GM19395 (cell line): ENCODE results near the gene CYP1A2.
A peak's percentile ranks its signal among the peaks of the same experiment; 100 is the strongest.
"Not testable (repeated sequence)": the region's sequence is repeated elsewhere in the genome, so short reads cannot be mapped to it uniquely, and the experiment has no call there.

Experiments
- ATAC-seq: cut with Tn5 transposase; IDR thresholded peaks from one replicate; pipeline ENCODE4 v1.9.1; 2021; ENCODE audit warnings: mild to moderate bottlenecking, moderate library complexity; ENCODE audit not compliant: unreplicated experiment

Gene CYP1A2

DNA sequence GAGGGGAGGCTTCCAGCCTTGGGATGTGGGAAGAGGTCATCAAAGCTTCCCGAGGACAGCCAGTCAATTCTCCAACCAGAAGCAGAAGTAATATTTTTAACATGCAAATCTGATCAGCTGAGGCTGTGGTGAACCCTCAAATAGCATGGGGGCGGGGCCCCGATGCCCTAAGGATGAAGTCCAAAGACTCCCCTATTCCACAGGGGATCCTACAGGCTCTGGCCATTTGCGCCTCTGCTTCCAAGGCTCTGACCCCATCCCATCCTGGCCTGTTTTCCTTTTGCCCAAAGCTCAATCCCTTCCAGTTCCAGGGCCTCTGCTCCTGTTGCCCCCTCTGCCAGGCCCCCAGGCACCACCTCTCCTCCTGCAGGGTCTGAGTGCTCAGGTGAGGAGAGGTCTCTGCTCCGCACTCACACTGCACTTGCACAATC is 26.5 kb downstream of the CYP1A2 start:
- no peak for ATAC-seq

DNA sequence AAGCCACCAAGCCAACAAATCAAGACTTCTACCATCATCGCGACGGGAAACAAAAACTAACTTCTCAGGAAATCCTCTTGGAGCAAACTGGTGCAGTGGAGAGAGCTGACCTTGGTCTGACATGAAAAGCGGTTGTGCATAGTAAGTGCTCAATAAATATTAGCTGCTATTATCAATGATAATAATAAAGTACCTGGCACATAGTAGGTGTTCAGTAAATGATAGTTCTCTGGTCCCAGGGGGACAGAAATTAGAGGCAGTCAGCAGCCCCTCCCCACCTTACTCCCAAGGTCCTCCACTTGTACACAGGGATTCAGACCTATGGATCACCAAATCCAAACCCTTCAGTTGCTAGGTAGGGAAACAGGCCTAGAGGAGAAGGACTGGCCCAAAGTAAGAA is 27.2 kb downstream of the CYP1A2 start:
- ATAC-seq, result no peak

DNA sequence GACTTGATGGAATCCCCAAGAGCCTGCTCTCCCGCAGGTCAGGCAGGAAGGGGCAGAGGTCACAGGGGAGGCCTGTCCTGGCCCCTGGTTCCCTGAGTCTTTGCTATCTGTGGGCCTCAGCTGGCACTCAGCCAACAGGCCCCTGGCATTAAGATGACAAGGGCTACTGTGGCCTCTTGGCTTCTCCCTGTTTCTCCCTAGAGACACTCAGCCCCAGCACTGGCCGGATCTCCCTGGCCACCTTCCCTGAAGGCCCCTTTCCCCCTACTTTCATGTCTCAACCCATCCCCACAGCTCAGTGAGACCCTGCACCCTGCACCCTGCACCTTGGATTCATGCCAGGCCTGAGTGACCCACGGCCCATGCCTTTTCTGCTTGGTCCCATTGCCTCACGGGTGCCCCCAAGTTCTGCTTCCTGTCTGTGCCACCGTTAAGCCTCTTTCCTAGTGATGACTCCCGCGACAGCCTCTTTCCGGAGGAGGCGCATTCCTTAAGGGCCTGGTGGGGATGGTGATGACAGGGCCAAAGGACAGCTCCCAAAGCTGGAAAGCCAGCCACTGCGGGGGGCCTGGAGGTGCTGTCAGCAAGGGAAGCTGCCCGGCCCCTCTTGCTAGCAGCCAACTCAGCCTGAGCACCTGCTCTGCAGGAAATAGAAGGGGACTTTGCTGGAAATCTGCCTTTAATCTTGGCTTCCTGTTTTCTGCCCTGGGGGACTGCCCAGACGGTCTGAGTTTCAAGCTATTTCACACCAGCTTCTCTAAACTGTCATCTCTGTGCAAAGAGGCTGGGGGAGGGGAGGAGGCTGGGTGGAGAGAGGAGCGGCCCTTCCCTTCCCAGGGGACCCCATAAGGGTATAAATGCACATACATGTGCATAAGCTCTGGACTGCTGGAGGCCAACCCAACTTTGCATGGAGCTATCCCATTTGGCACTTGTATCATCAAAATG is 28.4 kb downstream of the CYP1A2 start:
- ATAC-seq, result peak; percentile 47

DNA sequence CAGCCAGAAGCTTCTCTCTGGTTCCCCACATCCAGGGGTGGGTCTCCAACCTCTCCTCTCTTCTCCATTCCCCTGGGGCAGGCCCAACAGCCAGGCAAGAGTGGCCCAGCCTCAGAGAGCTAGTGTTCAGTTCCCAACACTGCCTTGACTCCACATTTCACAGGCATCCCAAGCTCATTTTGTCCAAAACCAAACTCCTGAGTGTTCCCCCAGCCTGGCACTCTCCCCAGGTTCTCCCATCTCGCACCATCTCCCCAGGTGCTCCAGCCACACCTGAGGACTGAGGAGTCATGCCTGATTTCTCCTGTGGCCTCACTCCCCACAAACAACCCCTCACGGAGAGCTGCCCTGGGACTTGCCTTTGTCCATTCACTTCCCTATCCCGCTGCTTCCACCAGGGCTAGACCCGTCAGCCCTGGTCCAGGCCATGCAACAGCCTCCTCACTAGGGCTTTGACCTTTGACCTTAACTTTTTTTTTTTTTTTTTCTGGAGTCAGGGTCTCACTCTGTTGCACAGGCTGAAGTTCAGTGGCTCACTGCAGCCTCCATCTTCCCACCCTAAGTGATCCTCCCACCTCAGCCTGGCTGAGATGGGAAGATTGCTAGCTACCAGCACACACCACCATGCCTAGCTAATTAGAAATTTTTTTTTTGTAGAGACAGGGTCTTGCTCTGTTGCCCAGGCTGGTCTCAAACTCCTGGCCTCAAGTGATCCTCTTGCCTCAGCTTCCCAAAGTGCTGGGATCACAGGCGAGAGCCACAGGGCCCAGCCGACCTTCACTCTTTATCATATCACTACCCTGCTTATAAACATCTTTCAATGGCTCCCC is 29.3 kb downstream of the CYP1A2 start:
- ATAC-seq, result no peak

DNA sequence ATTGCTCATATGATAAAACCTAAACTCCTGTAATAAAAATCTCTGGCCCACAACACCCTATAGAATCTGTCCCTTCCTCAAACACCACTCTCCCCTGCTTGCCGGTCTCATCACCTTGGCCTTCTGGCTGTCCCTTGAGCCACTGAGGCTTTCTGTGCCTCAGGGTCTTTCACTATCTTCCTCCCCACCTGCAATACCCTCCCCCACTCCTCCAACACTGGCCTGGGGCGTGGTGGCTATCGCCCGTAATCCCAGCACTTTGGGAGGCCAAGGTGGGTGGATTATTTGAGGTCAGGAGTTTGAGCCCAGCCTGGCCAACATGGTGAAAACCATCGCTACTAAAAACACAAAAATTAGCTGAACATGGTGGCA is 29.9 kb downstream of the CYP1A2 start:
- no peak for ATAC-seq

DNA sequence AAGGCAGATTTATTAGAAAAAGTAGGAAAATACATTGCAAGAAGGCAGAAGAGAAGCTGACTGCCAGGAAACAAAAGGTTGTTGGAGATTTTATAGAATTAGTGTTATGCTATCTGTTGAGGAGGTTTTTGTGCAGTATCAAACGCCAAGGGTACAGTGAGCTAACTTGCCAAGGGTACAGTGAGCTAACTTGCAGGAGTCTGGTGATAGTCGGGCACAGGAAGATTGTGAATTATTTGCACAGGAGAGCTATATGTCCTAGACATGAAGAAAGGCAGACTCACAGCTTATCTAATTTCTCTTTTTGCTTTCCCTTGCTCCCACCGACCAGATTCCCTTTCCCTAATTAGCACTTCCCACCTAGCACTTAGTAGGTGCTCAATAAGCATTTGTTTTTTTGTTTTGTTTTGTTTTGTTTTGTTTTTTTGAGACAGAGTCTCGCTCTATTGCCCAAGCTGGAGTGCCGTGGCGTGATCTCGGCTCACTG is 30.6 kb downstream of the CYP1A2 start:
- ATAC-seq, result no peak

DNA sequence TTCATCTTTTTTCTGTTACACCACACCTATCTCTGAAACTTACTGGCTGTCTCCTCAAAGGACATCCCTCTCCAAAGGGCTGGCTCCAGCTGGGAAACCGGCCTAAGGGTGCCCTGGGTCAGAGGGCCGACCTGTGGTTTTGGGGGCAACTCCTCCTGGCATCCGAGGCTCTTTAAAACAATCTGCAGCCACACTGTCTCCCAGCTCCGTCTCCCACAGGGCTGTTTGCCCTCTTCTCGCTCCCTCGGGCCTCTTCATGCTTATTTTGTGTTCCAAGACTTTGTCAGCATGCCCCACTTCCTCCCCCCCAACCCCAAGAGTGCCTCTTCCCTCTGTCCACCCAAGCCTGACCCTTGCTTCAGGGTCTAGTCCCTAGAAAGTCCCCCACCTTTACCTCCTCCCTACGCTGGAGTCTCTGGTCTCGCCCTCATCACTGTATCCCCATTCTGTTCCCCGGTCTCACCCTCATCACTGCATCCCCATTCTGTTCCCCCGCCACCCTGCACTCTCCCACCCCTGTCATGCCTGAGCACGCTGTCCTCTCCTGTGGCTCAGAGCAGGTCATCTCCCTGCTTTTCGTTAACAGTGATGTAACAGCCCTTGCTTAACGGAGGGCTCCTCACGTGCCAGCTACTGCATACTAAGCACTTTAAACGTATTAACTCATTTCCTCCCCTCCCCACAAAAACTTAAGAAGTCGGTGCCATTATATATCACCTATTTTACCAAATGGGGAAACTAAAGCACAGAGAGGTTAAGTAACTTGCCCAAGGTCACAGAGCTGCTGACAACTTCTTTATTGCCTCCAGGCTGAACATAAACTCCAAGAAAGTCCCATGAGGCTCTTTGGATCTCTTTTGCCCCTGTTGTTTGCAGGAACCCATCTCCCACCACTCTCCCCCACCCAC is 32.1 kb downstream of the CYP1A2 start:
- no peak for ATAC-seq

DNA sequence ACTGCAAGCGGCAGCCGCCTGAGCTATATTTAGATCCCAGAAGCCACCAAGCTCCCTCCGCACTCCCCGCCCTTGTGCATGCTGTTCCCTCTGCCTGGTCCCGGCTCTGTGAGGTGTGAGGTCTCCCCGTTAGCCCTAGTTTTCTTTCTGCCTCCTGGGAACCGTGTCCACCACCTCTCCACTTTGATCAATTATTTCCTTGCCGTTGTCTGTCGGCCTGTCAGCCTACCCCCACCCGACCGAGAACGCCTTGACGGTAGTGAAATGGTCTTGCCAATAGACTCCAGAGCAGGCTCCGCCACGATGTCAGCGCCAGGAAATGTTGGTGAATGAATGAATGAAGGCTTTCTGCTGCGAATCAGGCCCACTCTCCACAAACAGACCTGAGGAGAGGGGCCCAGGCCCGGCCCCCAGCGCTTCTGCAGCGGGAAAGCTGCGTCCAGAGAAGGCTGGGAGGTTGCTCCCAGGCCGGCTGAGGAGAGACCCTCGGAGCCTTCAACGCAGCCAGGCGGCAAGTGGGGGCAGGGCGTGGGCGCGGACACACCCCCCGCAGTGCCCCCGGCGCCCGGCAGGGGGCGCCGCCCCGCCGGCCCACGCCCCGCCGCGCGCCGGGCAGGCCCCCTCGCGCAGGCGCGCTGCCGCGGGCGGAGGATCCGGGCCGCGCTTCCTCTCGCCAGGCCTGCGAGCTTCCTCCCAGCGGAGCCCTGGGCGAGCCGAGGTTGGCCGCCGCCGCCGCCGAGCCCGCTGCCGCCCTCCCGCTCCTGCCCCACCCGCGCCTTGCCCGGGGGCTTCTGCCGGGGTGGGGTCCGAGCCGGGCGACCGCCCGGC is 33.0 kb downstream of the CYP1A2 start, which contains the start of gene CSK:
CSK (plus strand) TSS at position 650 of the 828 bp plus-strand sequence. CDS start 16,218 bp downstream, outside the sequence.
- no peak for ATAC-seq

DNA sequence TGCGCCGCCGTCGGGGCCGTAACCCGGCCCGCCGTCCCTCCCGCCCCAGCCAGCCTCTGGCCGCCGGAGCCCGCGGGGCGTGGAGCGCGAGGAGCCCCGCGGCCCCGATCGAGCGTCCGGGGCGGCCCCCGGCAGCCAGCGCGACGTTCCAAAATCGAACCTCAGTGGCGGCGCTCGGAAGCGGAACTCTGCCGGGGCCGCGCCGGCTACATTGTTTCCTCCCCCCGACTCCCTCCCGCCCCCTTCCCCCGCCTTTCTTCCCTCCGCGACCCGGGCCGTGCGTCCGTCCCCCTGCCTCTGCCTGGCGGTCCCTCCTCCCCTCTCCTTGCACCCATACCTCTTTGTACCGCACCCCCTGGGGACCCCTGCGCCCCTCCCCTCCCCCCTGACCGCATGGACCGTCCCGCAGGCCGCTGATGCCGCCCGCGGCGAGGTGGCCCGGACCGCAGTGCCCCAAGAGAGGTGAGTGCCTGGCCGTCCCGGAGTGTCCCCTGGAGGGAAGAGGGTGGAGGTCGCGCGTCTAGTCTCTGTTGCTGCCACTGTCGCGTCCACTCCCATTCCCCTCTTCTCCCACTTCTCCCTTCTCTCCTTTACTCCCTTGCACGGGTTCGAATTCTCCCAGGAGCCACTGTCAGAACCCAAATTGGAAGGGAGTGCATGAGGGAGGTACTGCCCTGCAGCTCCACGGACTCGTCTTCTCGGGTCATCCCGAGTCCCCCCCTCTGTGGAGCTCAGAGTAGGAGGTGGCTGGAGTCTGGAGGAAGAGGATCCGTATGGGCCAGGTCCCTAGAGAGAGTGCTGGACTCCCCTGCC is 33.8 kb downstream of the CYP1A2 start:
- no peak for ATAC-seq

DNA sequence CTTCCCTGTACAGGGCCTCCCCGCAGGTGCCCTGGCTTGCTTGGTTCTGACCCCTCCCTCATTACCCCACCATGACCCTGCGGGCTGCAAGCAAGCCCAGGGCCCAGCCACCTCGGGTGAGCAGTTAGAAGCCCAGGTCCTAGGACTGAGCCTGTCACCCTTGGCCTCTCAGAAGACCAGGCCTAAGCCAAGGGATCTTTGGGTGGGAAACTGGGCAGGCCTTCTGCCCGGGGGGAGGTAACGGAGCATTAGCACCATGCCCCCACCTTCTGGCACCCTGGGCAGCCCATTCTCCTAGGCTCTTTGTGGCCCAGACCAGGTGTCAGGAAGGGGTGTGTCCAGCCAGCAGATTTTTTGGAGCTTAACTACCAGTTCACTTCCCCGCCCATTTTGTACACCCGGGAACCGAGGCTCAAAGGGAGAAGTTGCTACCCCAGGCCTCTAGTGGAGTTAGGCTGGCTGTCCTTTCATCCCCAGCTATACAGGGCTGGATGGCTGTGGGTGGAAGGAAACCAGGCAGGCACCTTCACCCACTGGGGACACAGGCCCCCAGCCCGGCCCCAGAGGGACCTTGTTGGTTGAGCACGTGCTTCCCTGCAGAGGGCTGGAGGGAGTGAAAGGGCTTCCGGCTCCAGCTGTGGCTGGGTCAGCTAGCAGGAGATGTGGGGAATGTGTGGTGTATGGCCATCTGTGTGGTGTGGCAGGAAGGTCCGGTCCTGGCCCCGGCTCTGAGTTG is 34.6 kb downstream of the CYP1A2 start:
- ATAC-seq, result no peak

DNA sequence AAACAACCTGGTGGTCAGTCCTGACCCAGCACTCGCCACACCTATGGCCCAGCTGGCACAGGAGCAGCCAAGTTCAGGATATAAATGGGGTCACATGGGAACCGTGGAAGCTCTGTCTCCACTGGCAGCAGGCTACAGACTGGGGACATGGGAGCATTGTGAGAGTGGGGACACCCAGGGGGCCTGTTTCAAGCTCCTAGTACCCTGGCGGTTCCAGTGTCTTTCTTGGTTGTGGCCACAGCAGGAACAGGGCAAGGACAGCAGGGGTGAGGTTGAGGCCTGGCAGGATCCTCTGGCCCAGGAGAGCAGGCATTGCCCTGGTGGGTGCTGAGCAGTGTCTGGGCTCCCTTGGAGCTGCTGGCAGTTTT is 35.1 kb downstream of the CYP1A2 start:
- ATAC-seq, result no peak

DNA sequence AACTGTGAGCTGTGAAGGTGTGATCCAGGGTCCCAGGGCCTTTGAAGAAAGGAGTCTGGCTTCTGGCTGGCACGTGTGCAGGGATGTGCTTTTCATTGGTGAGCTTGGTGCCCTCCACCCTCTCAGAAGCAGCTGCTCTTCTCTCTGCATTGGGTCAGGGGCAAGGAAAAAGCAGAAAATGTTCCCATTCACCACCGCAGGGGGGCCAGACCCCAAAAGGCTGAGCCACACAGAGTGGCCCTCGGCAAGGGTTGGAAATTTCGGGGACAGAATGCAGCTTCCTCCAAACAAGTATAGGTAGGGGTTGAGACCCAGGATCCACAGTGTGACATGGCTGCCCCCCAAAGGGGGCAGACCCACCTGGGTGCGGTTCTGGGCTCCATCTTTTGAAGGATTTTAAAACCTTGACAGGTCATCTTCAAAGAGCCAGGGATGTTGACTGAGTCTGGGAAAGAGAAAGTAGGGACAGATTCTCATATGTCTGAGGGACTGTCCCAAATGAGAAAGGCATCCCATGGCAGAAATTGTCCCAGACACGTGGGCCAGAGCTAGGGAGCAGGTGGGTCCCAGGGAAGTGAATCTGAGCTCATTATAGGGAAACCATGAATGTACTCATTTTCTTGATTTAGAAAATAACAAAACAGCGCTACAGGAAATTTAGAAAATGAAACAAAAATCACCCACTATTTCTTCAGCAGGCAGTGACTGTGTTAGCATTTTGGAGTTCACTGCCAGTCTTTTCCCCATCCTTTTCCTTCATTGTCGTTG is 36.0 kb downstream of the CYP1A2 start:
- ATAC-seq, result no peak

DNA sequence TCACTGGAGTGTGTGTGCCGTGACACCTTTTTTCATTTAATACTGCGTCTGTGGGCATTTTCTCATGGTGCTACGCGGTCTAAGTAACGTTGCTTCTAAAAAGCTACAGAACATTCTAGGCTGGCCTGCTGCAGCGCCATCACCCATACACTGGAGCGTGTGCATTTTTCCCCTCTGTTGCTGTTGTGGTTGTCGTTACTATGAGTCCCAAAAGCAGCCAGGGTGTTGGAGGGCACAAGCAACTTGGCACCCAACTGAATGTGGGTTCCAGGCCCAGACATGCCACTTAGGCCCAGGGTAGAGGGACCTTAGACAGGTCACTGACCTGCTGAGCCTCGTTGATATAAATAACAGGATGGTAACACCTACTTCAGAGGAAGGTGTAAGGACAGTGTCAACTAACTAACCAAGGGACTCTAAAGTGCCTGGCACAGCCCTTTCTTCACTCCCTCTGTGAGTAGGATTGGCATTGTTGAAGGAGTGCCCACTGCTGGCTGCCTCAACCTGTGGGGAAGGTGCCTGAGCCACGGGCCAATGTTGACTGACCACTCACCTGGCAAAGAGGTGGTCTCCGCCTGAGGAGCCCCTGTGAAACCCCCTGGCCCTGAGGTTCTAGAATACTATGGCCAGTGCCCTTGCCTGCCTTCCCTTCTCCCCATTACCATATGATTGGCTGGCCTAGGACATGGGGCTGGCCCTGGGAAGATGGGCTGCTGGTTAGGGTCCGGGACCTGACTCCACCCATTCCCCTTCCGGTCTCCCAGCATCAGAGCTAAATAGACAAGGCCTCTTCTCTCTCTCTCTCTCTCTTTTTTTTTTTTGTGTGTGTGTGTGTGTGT is 36.8 kb downstream of the CYP1A2 start:
- no peak for ATAC-seq

DNA sequence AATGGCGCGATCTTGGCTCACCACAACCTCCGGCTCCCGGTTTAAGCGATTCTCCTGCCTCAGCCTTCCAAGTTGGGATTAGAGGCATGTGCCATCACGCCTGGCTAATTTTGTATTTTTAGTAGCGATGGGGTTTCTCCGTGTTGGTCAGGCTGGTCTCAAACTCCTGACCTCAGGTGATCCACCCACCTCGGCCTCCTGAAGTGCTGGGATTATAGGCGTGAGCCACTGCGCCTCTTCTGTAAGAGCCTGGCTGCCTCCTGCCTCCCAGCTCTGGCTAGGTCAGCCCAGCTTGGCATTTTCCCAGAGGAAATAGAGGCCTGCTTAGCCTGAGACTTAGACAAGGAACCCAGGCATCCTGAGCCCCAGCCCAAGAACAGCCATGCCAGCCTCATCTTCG is 37.4 kb downstream of the CYP1A2 start:
- ATAC-seq, result not testable (repeated sequence)

DNA sequence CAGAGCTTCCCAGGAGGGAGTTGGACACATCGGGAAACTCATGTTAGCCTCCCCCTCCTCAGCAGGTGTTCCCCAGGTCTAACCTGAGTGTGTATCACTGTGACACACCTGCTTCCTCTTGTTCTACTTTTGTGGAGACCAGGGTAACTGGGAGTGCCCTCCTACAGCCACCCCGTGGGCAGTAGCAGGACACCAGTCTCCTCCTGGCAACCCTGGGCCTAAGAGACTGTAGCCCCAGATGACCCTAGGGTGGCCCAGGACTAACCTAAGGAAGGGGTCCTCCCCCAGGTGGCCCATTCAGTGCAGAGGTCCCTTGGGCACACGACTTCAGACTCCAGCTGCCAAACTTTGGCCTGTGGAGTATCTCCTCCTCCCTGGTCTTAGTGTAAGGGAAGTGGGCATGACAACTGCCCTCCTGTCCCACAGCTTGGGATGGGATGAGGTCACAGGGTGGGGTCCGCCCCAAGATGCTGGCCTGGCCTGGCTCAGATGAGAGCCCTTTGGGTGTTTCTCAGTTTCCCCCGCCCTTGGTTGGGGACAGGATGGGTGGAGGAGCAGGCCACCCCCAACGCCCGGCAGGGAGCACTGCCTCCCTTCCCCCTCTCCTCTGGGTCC is 38.0 kb downstream of the CYP1A2 start:
- no peak for ATAC-seq
